Mononuclear cell (primary cell): ENCODE data around the gene POLD3. TPM values are rescaled to one million over a fixed set of nuclear protein-coding genes. Genes with fewer than 3 reads are reported as not detected.

ENCODE experiments used
- H3K27me3 ChIP-seq: 2 replicates; pipeline ENCODE4 v1.6.0; 2011; ENCODE audit warnings: low read length, control low read depth; ENCODE audit not compliant: insufficient read depth
- H3K4me1 ChIP-seq: 2 replicates; pipeline ENCODE4 v1.5.1; 2011; ENCODE audit warnings: mild to moderate bottlenecking, low read length, control low read depth; ENCODE audit not compliant: insufficient read depth
- H3K4me3 ChIP-seq: 2 replicates; pipeline ENCODE4 v1.5.1; 2011; ENCODE audit warnings: mild to moderate bottlenecking, low read length, moderate library complexity
- H3K9me3 ChIP-seq: 2 replicates; pipeline ENCODE4 v1.5.1; 2011; ENCODE audit warnings: low read depth, mild to moderate bottlenecking, control low read depth, low read length
- total RNA-seq: library from RNA; depleted of rRNA; stranded (reverse); fragments of >200 nt; gene quantifications from one replicate; pipeline ENCODE4 v1.2.3, GENCODE V29; 2012

Gene POLD3
- total RNA-seq, 1 donor = 5.7 TPM

- Histone ChIP-seq H3K4me3 (no peak overlapping the region), H3K9me3 (no peaks in the 10 kb centered on the region), H3K4me1 (no peaks in the 10 kb centered on the region), H3K27me3 (no peaks in the 10 kb centered on the region)
Measured at GRCh38 chr11:74670171-74670570, 77.8 kb downstream of the POLD3 start.

- Histone ChIP-seq H3K9me3 (no peaks in the 10 kb centered on the region), H3K4me1 (no peaks in the 10 kb centered on the region), H3K27me3 (no peaks in the 10 kb centered on the region), H3K4me3 (no peak overlapping the region)
Measured at GRCh38 chr11:74671520-74672196, 79.3 kb downstream of the POLD3 start.

GRCh38 chr11:74672332-74672955 is 80.1 kb downstream of the POLD3 start:
- Histone ChIP-seq H3K9me3 (no peaks in the 10 kb centered on the region), H3K4me1 (no peaks in the 10 kb centered on the region), H3K4me3 (no peak overlapping the region), H3K27me3 (no peaks in the 10 kb centered on the region)

- no peaks in the 10 kb centered on the region for H3K4me1 ChIP-seq
- no peaks in the 10 kb centered on the region for H3K9me3 ChIP-seq
- H3K4me3 ChIP-seq = no peak overlapping the region
- no peaks in the 10 kb centered on the region for H3K27me3 ChIP-seq
Measured at GRCh38 chr11:74672956-74673692, 80.7 kb downstream of the POLD3 start.

GRCh38 chr11:74673693-74674360 is 81.4 kb downstream of the POLD3 start:
- Histone ChIP-seq H3K27me3 (no peaks in the 10 kb centered on the region), H3K4me1 (no peaks in the 10 kb centered on the region), H3K9me3 (no peaks in the 10 kb centered on the region), H3K4me3 (no peak overlapping the region)

- no peaks in the 10 kb centered on the region for H3K4me1 ChIP-seq
- H3K27me3 ChIP-seq = no peaks in the 10 kb centered on the region
- H3K4me3 ChIP-seq = no peak overlapping the region
- no peaks in the 10 kb centered on the region for H3K9me3 ChIP-seq
Measured at GRCh38 chr11:74675761-74676160, 83.4 kb downstream of the POLD3 start.

- no peaks in the 10 kb centered on the region for H3K9me3 ChIP-seq
- no peaks in the 10 kb centered on the region for H3K4me1 ChIP-seq
- H3K4me3 ChIP-seq = no peak overlapping the region
- H3K27me3 ChIP-seq = no peaks in the 10 kb centered on the region
Measured at GRCh38 chr11:74676596-74676995, 84.2 kb downstream of the POLD3 start.

GRCh38 chr11:74677131-74677530 is 84.7 kb downstream of the POLD3 start:
- H3K4me1 ChIP-seq = no peaks in the 10 kb centered on the region
- H3K27me3 ChIP-seq = no peaks in the 10 kb centered on the region
- H3K4me3 ChIP-seq = no peak overlapping the region
- H3K9me3 ChIP-seq = no peaks in the 10 kb centered on the region

- H3K27me3 ChIP-seq = peaks cover 8% of the 10 kb centered on the region
- no peaks in the 10 kb centered on the region for H3K9me3 ChIP-seq
- no peaks in the 10 kb centered on the region for H3K4me1 ChIP-seq
- no peak overlapping the region for H3K4me3 ChIP-seq
Measured at GRCh38 chr11:74678041-74678440, 85.7 kb downstream of the POLD3 start.

- Histone ChIP-seq H3K4me3 (no peak overlapping the region), H3K4me1 (no peaks in the 10 kb centered on the region), H3K27me3 (peaks cover 12% of the 10 kb centered on the region), H3K9me3 (no peaks in the 10 kb centered on the region)
Measured at GRCh38 chr11:74678591-74679512, 86.5 kb downstream of the POLD3 start.

GRCh38 chr11:74679513-74679865 is 87.1 kb downstream of the POLD3 start:
- Histone ChIP-seq H3K27me3 (peaks cover 13% of the 10 kb centered on the region), H3K9me3 (no peaks in the 10 kb centered on the region), H3K4me1 (no peaks in the 10 kb centered on the region), H3K4me3 (no peak overlapping the region)

GRCh38 chr11:74680035-74680671 is 87.8 kb downstream of the POLD3 start:
- Histone ChIP-seq H3K4me3 (no peak overlapping the region), H3K9me3 (no peaks in the 10 kb centered on the region), H3K27me3 (peaks cover 13% of the 10 kb centered on the region), H3K4me1 (no peaks in the 10 kb centered on the region)

GRCh38 chr11:74680703-74681531 is 88.5 kb downstream of the POLD3 start:
- Histone ChIP-seq H3K4me3 (no peak overlapping the region), H3K27me3 (peaks cover 13% of the 10 kb centered on the region), H3K9me3 (no peaks in the 10 kb centered on the region), H3K4me1 (peaks cover 6% of the 10 kb centered on the region)
